OCI-LY1 (cell line): ENCODE results near the gene FAM83C.

ENCODE experiments used
- H2AFZ ChIP-seq: fragments of 200-600 bp; sonication (generic), shearing (Covaris generic); 2 replicates; pipeline ENCODE4 v1.6.0; 2014; ENCODE audit warnings: antibody characterized with exemption, mild to moderate bottlenecking, low read length
- H3F3A ChIP-seq: fragments of 200-600 bp; sonication (generic), shearing (Covaris generic); 2 replicates; pipeline ENCODE4 v1.6.0; 2014; ENCODE audit warnings: mild to moderate bottlenecking, antibody characterized with exemption, low read length, moderate library complexity; ENCODE audit not compliant: insufficient read depth
- H3K27ac ChIP-seq: fragments of 200-600 bp; sonication (generic); 2 replicates; pipeline ENCODE4 v1.5.1; 2014; ENCODE audit warnings: low read length, mixed run types, mild to moderate bottlenecking, low read depth; ENCODE audit not compliant: poor library complexity, severe bottlenecking
- H3K27me3 ChIP-seq: fragments of 200-600 bp; sonication (generic); 2 replicates; pipeline ENCODE4 v1.6.0; 2014; ENCODE audit warnings: antibody characterized with exemption, mild to moderate bottlenecking, low read length, moderate library complexity; ENCODE audit not compliant: insufficient read depth
- H3K36me3 ChIP-seq: fragments of 200-600 bp; sonication (generic); 2 replicates; pipeline ENCODE4 v1.6.1; 2014; ENCODE audit warnings: mild to moderate bottlenecking, antibody characterized with exemption, low read length, moderate library complexity, mixed read lengths; ENCODE audit not compliant: insufficient read depth
- H3K4me1 ChIP-seq: fragments of 200-600 bp; sonication (generic); 2 replicates; pipeline ENCODE4 v1.5.1; 2014; ENCODE audit warnings: mild to moderate bottlenecking, low read length, moderate library complexity; ENCODE audit not compliant: insufficient read depth, severe bottlenecking
- H3K4me2 ChIP-seq: fragments of 200-600 bp; sonication (generic), shearing (Covaris generic); 2 replicates; pipeline ENCODE4 v1.6.1; 2014; ENCODE audit warnings: low read length
- H3K4me3 ChIP-seq: fragments of 200-600 bp; sonication (generic); 2 replicates; pipeline ENCODE4 v1.5.1; 2014; ENCODE audit warnings: low read length, low read depth, mild to moderate bottlenecking, mixed read lengths; ENCODE audit not compliant: poor library complexity, severe bottlenecking
- H3K79me2 ChIP-seq: fragments of 200-600 bp; shearing (Covaris generic); 2 replicates; pipeline ENCODE4 v1.6.1; 2016; ENCODE audit warnings: mixed run types, low read length, mixed read lengths; ENCODE audit not compliant: insufficient read depth
- H3K9ac ChIP-seq: fragments of 200-600 bp; sonication (generic), shearing (Covaris generic); 2 replicates; pipeline ENCODE4 v1.6.1; 2014; ENCODE audit warnings: mild to moderate bottlenecking, low read length, mixed read lengths
- H3K9me2 ChIP-seq: fragments of 200-600 bp; sonication (generic), shearing (Covaris generic); 2 replicates; pipeline ENCODE4 v1.6.1; 2014; ENCODE audit warnings: low read depth, mild to moderate bottlenecking, low read length, mixed read lengths
- H3K9me3 ChIP-seq: fragments of 200-600 bp; shearing (Covaris generic); 2 replicates; pipeline ENCODE4 v1.6.1; 2014; ENCODE audit warnings: low read length, mixed read lengths
- H4K20me1 ChIP-seq: fragments of 200-600 bp; sonication (generic), shearing (Covaris generic); 2 replicates; pipeline ENCODE4 v1.6.0; 2016; ENCODE audit warnings: mild to moderate bottlenecking, low read length; ENCODE audit not compliant: insufficient read depth
- CTCF ChIP-seq: fragments of 200-600 bp; sonication (generic), shearing (Covaris generic); IDR thresholded peaks from 2 replicates; pipeline ENCODE4 v1.5.1; 2017; ENCODE audit warnings: mild to moderate bottlenecking, antibody characterized with exemption, low read length, moderate library complexity, mixed read lengths
- EZH2 ChIP-seq: fragments of 200-600 bp; sonication (generic), shearing (Covaris generic); IDR thresholded peaks from 2 replicates; pipeline ENCODE4 v1.8.0; 2017; ENCODE audit warnings: borderline replicate concordance, mixed run types, mild to moderate bottlenecking, antibody characterized with exemption, low read length, moderate library complexity, mixed read lengths

FAM83C gene

GRCh38 chr20:35311409-35311808 is 19.2 kb upstream of the FAM83C start:
- no peak for TF ChIP-seq EZH2
- no peak for TF ChIP-seq CTCF
- no peak overlapping the region for H2AFZ ChIP-seq
- no peak overlapping the region for H3K4me3 ChIP-seq
- no peak overlapping the region for H3K4me2 ChIP-seq
- H4K20me1 ChIP-seq: no peaks in the 10 kb centered on the region
- H3K36me3 ChIP-seq: peaks cover 6% of the 10 kb centered on the region; the same call in 1 of the 2 replicates
- H3K9ac ChIP-seq: no peak overlapping the region
- no peaks in the 10 kb centered on the region for H3F3A ChIP-seq
- H3K4me1 ChIP-seq: no peaks in the 10 kb centered on the region
- H3K79me2 ChIP-seq: no peaks in the 10 kb centered on the region
- H3K27ac ChIP-seq: no peak overlapping the region
- H3K27me3 ChIP-seq: no peaks in the 10 kb centered on the region
- no peaks in the 10 kb centered on the region for H3K9me2 ChIP-seq
- no peaks in the 10 kb centered on the region for H3K9me3 ChIP-seq

- no peak overlapping the region for H3K9ac ChIP-seq
- no peaks in the 10 kb centered on the region for H3K79me2 ChIP-seq
- H3K4me2 ChIP-seq: no peak overlapping the region
- H3K9me3 ChIP-seq: no peaks in the 10 kb centered on the region
- no peak overlapping the region for H2AFZ ChIP-seq
- TF ChIP-seq CTCF (no peak), EZH2 (no peak)
- H3K4me1 ChIP-seq: peaks cover 5% of the 10 kb centered on the region
- peaks cover 15% of the 10 kb centered on the region; the same call in 1 of the 2 replicates for H3K36me3 ChIP-seq
- no peak overlapping the region for H3K27ac ChIP-seq
- no peaks in the 10 kb centered on the region for H3K9me2 ChIP-seq
- no peak overlapping the region for H3K4me3 ChIP-seq
- no peaks in the 10 kb centered on the region for H4K20me1 ChIP-seq
- no peaks in the 10 kb centered on the region for H3K27me3 ChIP-seq
- no peaks in the 10 kb centered on the region for H3F3A ChIP-seq
These were observed 15.7 kb upstream of the FAM83C start for GRCh38 chr20:35307666-35308653.

GRCh38 chr20:35306931-35307517 is 14.8 kb upstream of the FAM83C start:
- Histone ChIP-seq H3K4me1 (peaks cover 5% of the 10 kb centered on the region), H3K27ac (no peak overlapping the region), H3K9me2 (no peaks in the 10 kb centered on the region), H3K9me3 (no peaks in the 10 kb centered on the region), H4K20me1 (no peaks in the 10 kb centered on the region), H3K4me3 (no peak overlapping the region), H3K27me3 (no peaks in the 10 kb centered on the region), H3K36me3 (peaks cover 9% of the 10 kb centered on the region; the same call in 1 of the 2 replicates), H3K9ac (no peak overlapping the region), H3K79me2 (no peaks in the 10 kb centered on the region), H2AFZ (no peak overlapping the region), H3F3A (no peaks in the 10 kb centered on the region), H3K4me2 (no peak overlapping the region)
- TF ChIP-seq CTCF: peak; percentile 75
- TF ChIP-seq EZH2: no peak
